Hematopoietic multipotent progenitor cell (in vitro differentiated cells): Measurements from ENCODE around the gene RNF121. TPM values are rescaled to one million over a fixed set of nuclear protein-coding genes. Genes with fewer than 3 reads are reported as not detected.
A peak's percentile ranks its signal among the peaks of the same experiment; 100 is the strongest.

Experiments used
- DNase-seq, 3 donors: peaks; one replicate each; pipeline ENCODE4 v3.0.0-alpha.2; 2011 to 2015; ENCODE audit warnings: low read depth in 2 of 3, low spot score in 2 of 3
- total RNA-seq: library from RNA; depleted of rRNA; stranded (reverse); fragments of >200 nt; gene quantifications from one replicate; pipeline ENCODE4 v1.2.3, GENCODE V29; 2012

The RNF121 gene
- total RNA-seq, 1 donor: 30.7 TPM

DNA sequence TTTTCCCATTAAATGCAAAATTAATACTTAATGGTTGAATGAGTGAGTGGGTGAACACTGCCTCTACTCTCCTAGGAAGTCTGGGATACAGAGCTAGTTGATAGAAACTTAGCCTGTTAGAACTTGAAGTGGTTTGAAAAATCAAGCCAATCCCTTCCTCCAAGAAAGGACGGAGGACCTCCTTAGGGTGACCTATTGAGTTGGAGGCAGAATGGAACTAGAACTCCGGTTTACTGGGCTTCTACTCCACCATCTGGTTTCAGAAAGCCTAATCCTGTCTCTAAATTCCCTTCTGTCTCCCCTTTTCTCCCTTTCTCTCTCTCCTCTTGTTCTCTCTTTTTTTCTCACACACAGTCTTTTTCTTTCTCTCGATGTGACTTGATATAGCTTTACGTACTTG is 50.2 kb downstream of the RNF121 start:
- no peak for DNase-seq

DNA sequence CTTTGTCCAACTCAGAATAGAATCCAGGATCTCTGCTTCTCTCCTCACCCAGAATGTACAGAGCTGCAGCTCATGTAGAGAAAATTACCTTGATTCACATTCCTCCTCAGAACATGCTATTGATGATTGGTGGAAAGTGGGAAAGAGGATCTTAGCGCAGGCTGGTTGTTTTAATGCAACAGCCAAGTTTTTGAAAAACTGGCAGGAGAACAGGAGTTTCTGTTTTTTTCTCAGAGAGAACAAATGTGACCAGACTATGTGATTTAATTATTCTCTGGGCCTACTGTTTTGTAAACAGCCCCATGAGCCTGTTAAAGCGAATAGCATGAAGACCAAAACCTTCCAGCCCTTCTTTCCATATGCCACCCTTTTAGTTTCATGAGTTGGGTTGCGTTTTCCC is 50.8 kb downstream of the RNF121 start:
- no peak for DNase-seq

DNA sequence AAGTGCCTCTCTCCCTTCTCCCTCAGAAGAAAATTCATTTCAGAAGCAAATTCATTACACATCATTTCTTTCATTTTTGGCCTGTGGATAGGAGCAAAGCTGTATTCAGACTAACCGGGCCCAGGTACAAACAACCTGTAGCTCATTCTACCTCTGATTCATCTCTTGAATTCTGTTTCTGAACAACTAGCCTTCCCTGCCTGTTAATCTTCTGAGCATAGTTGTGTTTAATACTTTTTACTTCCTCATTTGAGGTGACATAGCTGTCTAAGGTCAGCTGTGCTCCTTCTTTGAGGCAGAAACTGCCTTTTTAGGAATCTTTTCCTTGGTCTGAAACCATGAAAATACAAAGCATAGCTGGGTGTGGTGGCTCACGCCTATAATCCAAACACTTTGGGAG is 57.3 kb downstream of the RNF121 start:
- DNase-seq: peak in 2 of 3 donors; percentile 31 to 44

DNA sequence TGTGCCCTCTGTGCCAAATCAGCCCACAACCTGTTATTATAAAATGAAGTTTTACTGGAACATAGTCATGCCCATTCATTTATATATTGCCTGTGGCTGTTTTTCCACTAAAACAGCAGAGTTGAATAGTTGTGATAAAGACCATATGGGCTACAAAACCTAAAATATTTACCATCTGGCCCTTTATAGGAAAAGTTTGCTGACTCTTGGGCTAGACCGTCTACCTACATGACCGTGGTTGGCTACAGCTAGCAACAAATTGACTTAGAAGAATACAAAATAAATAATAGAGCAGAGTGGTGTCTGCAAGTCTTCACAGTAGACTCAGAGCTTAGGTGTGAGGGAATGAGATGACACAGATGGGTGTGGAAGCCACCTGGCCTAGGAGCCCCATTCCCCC is 58.7 kb downstream of the RNF121 start:
- DNase-seq: no peak

DNA sequence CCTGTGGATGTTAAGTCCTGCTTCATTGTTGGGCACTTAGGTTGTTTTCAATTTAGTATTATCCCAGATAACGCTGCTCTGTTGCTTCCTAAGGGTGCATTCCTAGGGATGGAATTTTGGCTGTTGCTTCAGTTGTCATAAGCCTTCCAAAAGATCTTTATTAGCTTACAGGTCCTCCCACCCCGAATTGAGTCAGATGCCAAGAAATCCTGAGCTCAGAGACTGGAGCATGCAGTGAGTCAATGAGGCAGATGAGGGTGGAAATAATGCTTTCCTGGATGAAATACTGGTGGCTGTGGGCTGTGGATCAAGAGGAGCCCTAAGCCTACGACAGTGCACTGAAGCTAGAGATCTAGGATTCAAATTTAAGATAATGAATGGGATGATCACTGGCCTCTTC is 59.2 kb downstream of the RNF121 start:
- no peak for DNase-seq

DNA sequence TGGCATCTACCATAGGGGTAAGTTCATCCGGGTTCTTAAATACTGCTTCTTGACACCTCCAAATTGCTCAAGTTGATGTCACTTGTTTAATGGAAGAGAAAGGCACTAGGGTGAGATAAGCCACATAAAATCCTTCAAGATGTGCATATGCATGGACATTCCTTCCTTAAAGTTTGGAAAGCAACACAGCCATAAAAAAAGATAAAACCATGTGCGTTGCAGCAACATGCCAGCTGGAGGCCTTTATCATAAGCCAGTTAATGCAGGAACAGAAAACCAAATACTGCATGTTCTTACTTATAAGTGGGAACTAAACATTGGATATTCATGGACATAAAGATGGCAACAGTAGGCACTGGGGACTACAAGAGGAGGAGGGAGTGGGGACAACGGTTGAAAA is 61.9 kb downstream of the RNF121 start:
- no peak for DNase-seq

DNA sequence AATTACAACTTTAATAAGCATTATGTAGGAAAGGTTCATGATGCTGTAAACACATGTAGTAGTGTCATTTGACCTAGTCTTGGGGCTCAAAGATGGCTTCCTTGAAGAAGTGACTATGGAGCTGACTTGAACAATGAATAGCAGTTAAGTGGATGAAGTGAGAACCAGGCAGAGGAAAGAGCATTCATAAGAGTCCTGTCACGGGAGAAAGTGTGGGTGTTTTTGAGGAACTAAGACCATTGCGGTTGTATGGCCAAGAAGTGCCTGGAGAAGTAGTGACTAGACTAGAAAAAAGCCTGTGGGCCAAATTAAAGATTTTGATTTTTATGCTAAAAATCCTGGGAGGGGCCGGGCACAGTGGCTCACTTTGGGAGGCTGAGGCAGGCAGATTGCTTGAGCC is 62.6 kb downstream of the RNF121 start:
- DNase-seq: peak in 2 of 3 donors; percentile 64 to 82

DNA sequence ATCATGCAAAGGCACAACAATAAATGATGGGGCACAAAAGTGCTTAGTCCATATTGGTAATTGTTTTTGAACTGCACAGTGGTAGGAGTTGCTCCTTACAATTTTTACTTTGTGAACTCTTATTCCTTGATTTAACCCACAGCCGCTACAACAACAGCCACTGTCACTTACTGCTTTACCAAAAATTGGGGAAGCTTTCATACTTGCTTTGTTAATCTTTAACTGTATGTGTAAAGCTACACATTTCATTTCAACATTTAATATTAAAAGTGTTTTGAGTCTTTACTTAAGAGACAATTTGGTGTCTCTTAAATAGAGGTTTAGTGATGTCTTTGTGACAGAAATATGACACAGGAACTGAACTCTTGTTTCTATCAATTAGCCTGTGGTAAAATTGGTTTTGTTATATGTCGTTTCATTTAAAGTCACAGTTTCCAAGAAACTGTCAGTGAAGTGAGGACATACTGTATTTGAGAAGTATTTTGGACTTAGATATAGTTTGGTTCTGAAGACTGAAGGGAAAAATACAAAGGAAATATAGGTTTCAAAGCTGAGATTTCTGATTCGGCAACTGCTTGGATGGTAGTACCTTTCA is 63.4 kb downstream of the RNF121 start:
- no peak for DNase-seq

DNA sequence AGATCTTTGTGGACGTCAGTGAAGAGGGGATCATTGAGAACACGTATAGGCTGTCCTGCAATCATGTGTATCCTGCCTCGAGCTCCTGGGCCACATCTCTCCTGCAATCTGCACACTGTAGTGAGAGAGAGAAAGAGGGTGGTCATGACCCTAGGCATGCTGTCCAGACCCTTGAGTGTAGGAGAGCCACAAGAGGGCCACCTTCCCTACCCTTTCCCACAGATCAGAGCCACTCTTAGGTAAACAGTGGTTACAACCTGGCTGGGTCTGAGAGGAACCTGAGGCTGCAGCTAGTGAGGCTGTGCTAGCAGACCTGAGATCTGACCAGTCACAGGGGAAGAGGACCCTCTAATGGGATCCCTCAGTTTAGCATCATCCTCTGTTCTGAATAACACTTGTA is 65.9 kb downstream of the RNF121 start:
- DNase-seq: no peak

DNA sequence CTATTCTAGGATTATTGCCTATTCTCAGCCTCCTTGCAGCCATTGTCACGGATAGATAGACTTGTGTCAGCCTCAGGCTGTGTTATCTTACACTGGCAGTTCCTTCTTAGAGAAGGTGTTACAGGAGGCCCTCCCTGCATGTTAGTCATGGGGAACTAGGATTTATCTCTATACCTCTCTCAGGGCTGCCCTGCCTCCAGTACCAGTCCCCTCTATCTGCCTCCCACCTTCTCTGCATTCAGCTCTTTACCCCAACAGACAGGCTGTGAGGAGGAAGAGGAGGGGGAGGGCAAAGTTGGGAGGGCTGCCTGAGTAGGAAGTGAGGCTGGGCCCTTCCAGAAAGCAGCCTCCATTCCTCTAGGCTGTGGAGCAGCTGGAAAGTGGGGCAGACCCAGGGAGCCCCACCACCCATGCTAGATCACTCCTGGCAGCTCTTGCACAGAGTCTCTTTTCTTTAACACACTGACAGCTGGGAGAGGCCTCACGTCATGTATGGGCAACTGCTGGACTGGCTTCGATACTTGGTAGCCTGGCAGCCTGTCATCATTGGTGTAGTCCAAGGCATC is 67.0 kb downstream of the RNF121 start:
- DNase-seq: peak in 1 of 3 donors; percentile 18

DNA sequence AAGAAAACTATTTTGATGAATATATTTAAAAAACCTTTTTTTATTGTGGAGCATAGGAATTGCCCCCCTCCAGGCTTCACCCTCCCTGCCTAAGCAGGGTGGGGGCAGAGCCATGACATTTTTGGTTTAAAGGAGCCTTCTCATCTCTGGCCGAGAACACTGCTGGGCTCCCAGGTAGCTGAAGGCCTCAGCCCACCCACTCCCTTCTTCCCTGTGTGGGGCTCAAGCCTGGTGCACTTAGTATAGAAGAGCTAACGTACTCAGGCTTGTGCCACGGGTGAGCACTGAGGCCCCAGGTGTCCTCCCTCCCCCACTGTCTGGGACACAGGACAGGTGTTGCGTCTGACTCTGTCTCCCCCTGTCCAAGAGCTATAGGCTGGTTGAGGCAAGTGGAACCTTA is 67.7 kb downstream of the RNF121 start:
- no peak for DNase-seq

DNA sequence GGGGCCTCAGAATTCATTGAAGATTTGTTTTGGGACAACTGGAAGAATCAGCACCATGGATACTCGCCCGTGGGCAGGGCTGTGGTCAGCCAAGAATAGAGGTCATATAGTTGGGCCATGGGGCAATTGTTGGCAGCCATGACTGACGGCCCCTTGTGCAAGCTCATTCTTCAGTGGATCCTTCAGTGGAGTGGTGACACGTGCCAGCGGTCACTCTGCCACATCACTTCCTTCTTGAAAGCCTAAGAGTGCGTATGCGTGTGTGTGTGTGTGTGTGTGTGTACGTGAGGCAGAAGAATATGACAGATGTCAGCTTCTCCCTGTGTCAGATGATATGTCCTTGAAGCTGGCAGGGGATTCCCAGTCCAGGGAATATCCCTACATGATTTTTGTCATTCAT is 68.1 kb downstream of the RNF121 start:
- DNase-seq: no peak

DNA sequence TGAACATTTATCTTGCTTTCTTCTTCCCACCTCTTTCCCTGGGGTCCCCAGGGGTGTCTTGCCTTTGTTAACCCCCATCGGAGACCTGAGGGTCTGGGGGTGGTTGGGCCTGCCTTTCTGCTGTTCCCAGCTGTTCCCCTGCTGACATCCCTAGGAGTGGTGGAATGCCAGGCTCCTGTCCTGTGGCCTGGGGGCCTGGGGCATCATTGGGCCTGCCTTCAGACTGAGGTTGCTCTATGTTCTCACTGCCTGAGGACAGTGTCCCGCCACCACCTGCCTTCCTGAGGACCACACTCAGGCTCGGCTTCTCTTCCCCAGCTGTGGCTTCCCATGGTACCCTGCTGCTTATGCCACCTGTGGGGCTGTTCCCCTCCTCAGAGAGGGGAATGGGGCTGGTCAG is 68.7 kb downstream of the RNF121 start:
- DNase-seq: no peak

DNA sequence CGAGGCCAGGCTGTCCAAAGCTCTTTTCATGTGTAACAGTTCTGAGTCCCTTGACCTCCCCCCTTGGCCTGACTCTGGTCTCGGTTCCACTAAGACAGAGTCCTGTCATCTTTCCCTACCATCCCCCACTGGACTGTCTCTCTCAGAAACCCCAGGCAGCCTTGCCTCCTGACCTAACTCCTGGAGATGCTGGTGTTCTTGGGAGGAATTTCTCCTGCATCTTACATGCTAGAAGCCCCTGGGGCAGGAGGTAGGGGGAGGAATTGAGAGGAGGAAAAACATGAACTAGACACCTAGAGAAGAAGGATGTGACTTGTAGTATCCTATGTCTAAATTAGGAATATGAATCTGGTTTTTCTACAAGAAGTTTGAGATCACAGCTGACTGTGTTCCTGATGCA is 69.2 kb downstream of the RNF121 start:
- no peak for DNase-seq

DNA sequence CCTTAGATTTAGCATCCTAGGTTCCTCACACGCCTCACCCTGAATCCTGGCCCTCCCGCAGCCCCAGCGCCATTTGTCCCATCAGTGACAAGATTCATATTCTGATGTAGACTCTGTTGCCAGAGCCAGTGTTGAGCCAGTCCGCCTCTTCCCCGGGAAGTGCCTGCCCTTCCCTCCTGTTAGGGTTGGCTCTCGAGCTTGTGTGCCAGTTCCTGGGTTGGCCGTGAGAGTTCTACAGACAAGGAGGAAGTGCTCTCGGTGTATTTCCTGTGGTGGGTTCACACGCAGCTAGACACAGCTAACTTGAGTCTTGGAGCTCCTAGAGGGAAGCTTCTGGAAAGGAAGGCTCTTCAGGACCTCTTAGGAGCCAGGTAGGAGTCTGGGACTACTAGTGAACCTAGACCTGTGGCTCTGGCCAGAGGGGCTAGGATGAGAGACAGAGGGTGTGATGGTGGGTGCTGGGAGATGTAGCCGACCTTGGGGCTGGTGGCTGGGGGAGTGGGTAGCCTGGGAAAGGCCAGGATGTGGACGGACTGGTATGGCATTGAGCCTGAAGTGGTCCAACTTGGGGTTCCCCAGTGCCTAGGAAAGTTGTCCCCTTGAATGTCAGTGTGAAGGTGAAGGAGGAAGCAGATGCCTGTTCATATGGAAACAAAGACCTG is 69.9 kb downstream of the RNF121 start, which contains the start of gene IL18BP:
Gene IL18BP (plus strand): TSS at position 261 of the 662 bp plus-strand sequence. CDS start 1,076 bp downstream, outside the sequence.
- DNase-seq: peak in 2 of 3 donors; percentile 35 to 57

DNA sequence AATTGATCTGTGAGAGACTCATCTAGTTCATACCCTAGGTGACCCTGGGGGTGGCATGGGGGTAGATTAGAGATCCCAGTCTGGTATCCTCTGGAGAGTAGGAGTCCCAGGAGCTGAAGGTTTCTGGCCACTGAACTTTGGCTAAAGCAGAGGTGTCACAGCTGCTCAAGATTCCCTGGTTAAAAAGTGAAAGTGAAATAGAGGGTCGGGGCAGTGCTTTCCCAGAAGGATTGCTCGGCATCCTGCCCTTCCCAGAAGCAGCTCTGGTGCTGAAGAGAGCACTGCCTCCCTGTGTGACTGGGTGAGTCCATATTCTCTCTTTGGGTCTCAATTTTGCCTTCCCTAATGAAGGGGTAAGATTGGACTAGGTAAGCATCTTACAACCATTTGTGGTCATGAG is 70.5 kb downstream of the RNF121 start:
- no peak for DNase-seq

DNA sequence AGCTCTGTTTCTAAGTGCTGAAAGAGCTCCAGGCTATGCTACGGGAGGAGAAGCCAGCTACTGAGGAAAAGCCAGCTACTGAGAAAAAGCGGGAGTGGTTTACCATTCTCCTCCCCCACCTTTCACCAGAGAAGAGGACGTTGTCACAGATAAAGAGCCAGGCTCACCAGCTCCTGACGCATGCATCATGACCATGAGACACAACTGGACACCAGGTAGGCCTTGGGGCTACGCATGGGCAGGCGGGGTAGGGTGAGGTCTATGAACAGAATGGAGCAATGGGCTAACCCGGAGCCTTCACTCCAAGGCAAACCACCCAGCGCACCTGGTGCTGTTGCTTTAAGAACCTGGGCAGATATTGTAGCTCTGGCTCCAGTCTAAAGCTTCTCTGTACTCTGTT is 71.0 kb downstream of the RNF121 start:
- no peak for DNase-seq

DNA sequence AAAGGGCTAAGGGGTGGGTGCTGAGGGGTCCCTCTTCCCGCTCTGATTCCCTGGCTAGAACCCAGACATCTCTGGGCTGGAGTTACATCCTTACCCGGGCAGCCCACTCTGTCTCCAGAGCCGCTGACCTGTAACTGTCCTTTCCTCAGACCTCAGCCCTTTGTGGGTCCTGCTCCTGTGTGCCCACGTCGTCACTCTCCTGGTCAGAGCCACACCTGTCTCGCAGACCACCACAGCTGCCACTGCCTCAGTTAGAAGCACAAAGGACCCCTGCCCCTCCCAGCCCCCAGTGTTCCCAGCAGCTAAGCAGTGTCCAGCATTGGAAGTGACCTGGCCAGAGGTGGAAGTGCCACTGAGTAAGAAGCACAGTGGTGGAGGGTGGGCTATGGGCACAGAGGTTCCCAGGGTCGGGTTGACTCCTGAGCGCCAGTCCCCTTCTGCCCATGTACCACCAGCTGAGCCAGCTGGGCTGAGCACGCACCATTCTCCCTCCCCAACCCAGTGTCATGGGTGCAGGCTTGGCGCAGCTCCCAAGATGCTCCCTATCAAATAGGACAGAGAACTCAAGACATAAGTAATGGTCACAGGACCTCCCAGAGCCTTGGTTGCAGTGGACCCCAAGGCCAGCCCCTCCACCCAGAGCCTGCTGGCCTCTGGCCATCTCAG is 71.5 kb downstream of the RNF121 start:
- DNase-seq: no peak

DNA sequence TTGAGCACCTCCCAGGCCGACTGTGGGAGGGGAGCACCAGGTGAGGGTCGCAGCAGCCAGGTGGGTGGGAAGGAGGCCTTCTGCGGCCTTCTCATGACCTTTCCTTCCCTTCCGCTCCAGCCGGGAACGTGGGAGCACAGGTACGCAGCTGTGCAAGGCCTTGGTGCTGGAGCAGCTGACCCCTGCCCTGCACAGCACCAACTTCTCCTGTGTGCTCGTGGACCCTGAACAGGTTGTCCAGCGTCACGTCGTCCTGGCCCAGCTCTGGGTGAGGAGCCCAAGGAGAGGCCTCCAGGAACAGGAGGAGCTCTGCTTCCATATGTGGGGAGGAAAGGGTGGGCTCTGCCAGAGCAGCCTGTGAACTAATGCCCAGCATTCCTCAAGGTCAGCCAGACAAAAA is 72.4 kb downstream of the RNF121 start:
- DNase-seq: no peak

DNA sequence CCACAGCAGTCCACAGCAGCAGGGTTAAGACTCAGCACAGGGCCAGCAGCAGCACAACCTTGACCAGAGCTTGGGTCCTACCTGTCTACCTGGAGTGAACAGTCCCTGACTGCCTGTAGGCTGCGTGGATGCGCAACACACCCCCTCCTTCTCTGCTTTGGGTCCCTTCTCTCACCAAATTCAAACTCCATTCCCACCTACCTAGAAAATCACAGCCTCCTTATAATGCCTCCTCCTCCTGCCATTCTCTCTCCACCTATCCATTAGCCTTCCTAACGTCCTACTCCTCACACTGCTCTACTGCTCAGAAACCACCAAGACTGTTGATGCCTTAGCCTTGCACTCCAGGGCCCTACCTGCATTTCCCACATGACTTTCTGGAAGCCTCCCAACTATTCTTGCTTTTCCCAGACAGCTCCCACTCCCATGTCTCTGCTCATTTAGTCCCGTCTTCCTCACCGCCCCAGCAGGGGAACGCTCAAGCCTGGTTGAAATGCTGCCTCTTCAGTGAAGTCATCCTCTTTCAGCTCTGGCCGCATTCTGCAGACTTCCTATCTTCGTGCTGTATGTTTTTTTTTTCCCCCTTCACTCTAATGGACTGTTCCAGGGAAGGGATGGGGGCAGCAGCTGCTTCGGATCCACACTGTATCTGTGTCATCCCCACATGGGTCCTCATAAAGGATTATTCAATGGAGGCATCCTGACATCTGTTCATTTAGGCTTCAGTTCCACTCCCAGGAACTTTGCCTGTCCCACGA is 73.2 kb downstream of the RNF121 start:
- no peak for DNase-seq
